Measurements from ENCODE around the gene FETUB.

The FETUB gene

DNA sequence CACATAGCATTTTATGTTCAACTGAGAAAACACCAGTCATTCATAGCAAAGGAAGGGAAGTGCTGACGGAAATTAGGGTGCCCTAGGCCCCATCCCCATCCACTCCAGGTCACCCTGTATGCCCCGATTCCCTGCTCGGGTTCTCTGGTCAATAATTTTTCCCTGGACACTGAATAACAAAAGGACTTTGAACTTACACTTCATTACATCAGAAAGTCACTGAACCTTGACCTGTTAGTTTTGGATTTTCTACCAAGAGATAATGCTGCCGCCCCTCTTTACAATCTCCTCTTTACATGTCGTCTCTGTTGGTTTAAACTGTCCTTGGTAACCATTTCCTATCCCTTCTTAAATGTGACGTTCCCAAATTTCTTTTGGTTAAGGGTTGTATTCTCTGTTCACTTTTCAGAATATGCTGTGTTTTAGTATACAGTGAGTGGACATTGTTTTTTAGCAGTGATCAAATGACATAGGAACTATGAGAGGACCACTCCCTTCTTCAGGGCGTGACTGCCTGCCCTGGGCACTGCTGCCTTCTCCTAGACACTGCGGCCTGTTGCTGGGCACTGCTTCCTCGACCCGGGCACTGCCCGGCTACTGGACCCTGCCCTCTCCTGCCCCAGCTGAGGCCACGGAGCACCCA lies 40.9 kb upstream of the FETUB start:
- no peak overlapping the region for H3K4me2 ChIP-seq
- TF ChIP-seq Cebpa-rat (IDR thresholded peaks at IDR 0.05) = no peak

GRCh38 chr3:186599785-186600166 lies 40.4 kb upstream of the FETUB start:
- no peak for TF ChIP-seq Cebpa-rat (IDR thresholded peaks at IDR 0.05)
- no peak overlapping the region for H3K27ac ChIP-seq
- no peak overlapping the region for H3K4me2 ChIP-seq

More for the DNA sequence above, 40.9 kb upstream of the FETUB start:
- H4K20me1 ChIP-seq = no peaks in the 10 kb centered on the region
- no peak overlapping the region for H3K4me3 ChIP-seq
- no peaks in the 10 kb centered on the region for H3K36me3 ChIP-seq
- no peaks in the 10 kb centered on the region for H3K27me3 ChIP-seq
- no peak overlapping the region for H3K9ac ChIP-seq
- no peaks in the 10 kb centered on the region for H3K9me3 ChIP-seq
- H3K4me1 ChIP-seq = no peaks in the 10 kb centered on the region
- no peak overlapping the region for H3K27ac ChIP-seq

DNA sequence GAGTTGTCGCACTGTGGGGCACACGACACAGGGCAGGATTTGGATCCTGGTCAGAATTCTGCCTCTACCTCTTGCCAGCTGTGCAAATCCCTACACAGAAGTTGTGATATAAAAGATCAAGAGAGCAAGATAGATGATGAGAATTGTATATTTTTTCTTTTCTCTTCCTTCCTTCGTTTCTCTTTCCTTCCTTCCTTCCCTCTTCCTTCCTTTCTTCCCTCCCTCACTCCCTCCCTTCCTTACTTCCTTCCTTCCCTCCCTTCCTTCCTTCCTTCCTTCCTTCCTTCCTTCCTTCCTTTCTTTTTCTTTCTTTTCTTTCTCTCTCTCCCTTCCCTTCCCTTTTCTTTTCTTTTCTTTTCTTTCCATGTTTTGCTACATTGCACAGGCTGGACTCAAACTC lies 39.3 kb upstream of the FETUB start:
- TF ChIP-seq Cebpa-rat (IDR thresholded peaks at IDR 0.05) = no peak
- no peak overlapping the region for H3K4me2 ChIP-seq

More at GRCh38 chr3:186599785-186600166, 40.4 kb upstream of the FETUB start:
- H3K27me3 ChIP-seq = no peaks in the 10 kb centered on the region
- H3K36me3 ChIP-seq = no peaks in the 10 kb centered on the region
- no peak overlapping the region for H3K9ac ChIP-seq
- H3K9me3 ChIP-seq = no peaks in the 10 kb centered on the region
- no peaks in the 10 kb centered on the region for H3K4me1 ChIP-seq
- H4K20me1 ChIP-seq = no peaks in the 10 kb centered on the region
- no peak overlapping the region for H3K4me3 ChIP-seq

GRCh38 chr3:186603159-186603558 lies 37.0 kb upstream of the FETUB start:
- H3K27me3 ChIP-seq = no peaks in the 10 kb centered on the region
- no peak overlapping the region for H3K4me3 ChIP-seq
- H3K4me2 ChIP-seq = no peak overlapping the region
- no peak overlapping the region for H3K9ac ChIP-seq
- no peaks in the 10 kb centered on the region for H4K20me1 ChIP-seq
- no peak overlapping the region for H3K27ac ChIP-seq
- TF ChIP-seq Cebpa-rat (IDR thresholded peaks at IDR 0.05) = no peak
- no peaks in the 10 kb centered on the region for H3K4me1 ChIP-seq
- H3K9me3 ChIP-seq = no peaks in the 10 kb centered on the region
- no peaks in the 10 kb centered on the region for H3K36me3 ChIP-seq

More for the DNA sequence above, 39.3 kb upstream of the FETUB start:
- H3K36me3 ChIP-seq = no peaks in the 10 kb centered on the region
- no peak overlapping the region for H3K4me3 ChIP-seq
- no peak overlapping the region for H3K9ac ChIP-seq
- no peaks in the 10 kb centered on the region for H3K27me3 ChIP-seq
- no peaks in the 10 kb centered on the region for H3K9me3 ChIP-seq
- no peaks in the 10 kb centered on the region for H3K4me1 ChIP-seq
- H4K20me1 ChIP-seq = no peaks in the 10 kb centered on the region
- no peak overlapping the region for H3K27ac ChIP-seq

- H3K4me1 ChIP-seq = no peaks in the 10 kb centered on the region
- H3K27me3 ChIP-seq = no peaks in the 10 kb centered on the region
- H3K9me3 ChIP-seq = no peaks in the 10 kb centered on the region
- no peaks in the 10 kb centered on the region for H3K36me3 ChIP-seq
- H4K20me1 ChIP-seq = no peaks in the 10 kb centered on the region
- H3K4me3 ChIP-seq = no peak overlapping the region
- H3K4me2 ChIP-seq = no peak overlapping the region
- no peak overlapping the region for H3K27ac ChIP-seq
- no peak overlapping the region for H3K9ac ChIP-seq
- TF ChIP-seq Cebpa-rat (IDR thresholded peaks at IDR 0.05) = no peak
Measured at GRCh38 chr3:186605078-186605477, 35.1 kb upstream of the FETUB start.

GRCh38 chr3:186605561-186606545 lies 34.3 kb upstream of the FETUB start:
- Histone ChIP-seq H3K4me3 (no peak overlapping the region), H3K27me3 (no peaks in the 10 kb centered on the region), H3K36me3 (no peaks in the 10 kb centered on the region), H3K4me2 (no peak overlapping the region), H3K9me3 (no peaks in the 10 kb centered on the region), H3K4me1 (no peaks in the 10 kb centered on the region), H3K9ac (no peak overlapping the region), H4K20me1 (no peaks in the 10 kb centered on the region), H3K27ac (no peak overlapping the region)
- TF ChIP-seq Cebpa-rat (IDR thresholded peaks at IDR 0.05) = no peak

DNA sequence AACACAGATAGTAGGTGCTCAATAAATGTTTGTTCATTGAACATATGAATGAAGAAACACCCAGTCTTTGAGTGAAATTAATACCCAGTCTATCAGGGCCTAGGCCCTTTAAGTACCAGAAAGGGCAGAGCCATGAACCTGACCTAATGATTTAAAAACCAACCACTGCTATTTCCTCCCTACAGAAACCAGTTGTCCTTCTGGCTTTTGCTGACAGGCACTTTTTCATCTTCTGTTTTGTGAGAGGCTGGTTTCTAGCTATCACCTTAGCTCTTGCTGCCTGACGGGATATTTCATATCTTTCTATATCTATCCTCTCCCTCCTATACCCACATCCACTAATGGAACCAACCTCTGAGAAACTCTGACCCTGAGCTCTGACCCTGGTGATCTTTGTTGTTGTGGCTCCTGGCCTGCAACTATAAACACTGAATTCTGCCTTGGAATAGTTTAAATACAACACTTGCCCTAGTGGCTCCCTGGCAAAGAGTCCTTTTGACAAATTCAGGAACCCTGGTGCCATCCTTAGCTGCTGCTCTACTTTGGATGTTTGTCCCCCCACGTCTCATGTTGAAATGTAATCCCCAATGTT lies 31.5 kb upstream of the FETUB start:
- Histone ChIP-seq H3K27ac (no peak overlapping the region), H3K9ac (no peak overlapping the region), H4K20me1 (no peaks in the 10 kb centered on the region), H3K4me3 (no peak overlapping the region), H3K36me3 (no peaks in the 10 kb centered on the region), H3K4me2 (no peak overlapping the region), H3K27me3 (no peaks in the 10 kb centered on the region), H3K9me3 (no peaks in the 10 kb centered on the region), H3K4me1 (0 out of 2 replicates have a peak, but pooled peaks cover under 1% of the 10 kb centered on the region)
- no peak for TF ChIP-seq Cebpa-rat (IDR thresholded peaks at IDR 0.05)

- H3K4me1 ChIP-seq = peaks cover 7% of the 10 kb centered on the region
- no peaks in the 10 kb centered on the region for H4K20me1 ChIP-seq
- no peak overlapping the region for H3K27ac ChIP-seq
- H3K27me3 ChIP-seq = no peaks in the 10 kb centered on the region
- no peaks in the 10 kb centered on the region for H3K36me3 ChIP-seq
- no peaks in the 10 kb centered on the region for H3K9me3 ChIP-seq
- no peak overlapping the region for H3K4me3 ChIP-seq
- H3K9ac ChIP-seq = no peak overlapping the region
- no peak overlapping the region for H3K4me2 ChIP-seq
- no peak for TF ChIP-seq Cebpa-rat (IDR thresholded peaks at IDR 0.05)
Measured at GRCh38 chr3:186609247-186609868, 30.8 kb upstream of the FETUB start.

GRCh38 chr3:186612065-186612464 lies 28.1 kb upstream of the FETUB start:
- H3K36me3 ChIP-seq = no peaks in the 10 kb centered on the region
- H3K4me3 ChIP-seq = no peak overlapping the region
- no peak overlapping the region for H3K4me2 ChIP-seq
- H3K9ac ChIP-seq = no peak overlapping the region
- no peaks in the 10 kb centered on the region for H3K27me3 ChIP-seq
- H3K4me1 ChIP-seq = peaks cover 18% of the 10 kb centered on the region
- no peaks in the 10 kb centered on the region for H4K20me1 ChIP-seq
- TF ChIP-seq Cebpa-rat (IDR thresholded peaks at IDR 0.05) = no peak
- H3K27ac ChIP-seq = no peak overlapping the region
- H3K9me3 ChIP-seq = no peaks in the 10 kb centered on the region

Measured in BLaER1 (cell line).